ENCODE data around the gene LARP1. TPM values are rescaled to one million over a fixed set of nuclear protein-coding genes. Genes with fewer than 3 reads are reported as not detected.

The LARP1 gene
- total RNA-seq, 3 donors from 2014 or later = 64.0 to 123 (median 73.7) TPM

- no peak for DNase-seq (ENCODE audit: low spot score in 2 of 2)
- H3K27ac ChIP-seq = no peak overlapping the region
- TF ChIP-seq POLR2A (IDR thresholded peaks at IDR 0.05) (no peak), CTCF (IDR thresholded peaks at IDR 0.05) (no peak), POLR2AphosphoS5 (IDR thresholded peaks at IDR 0.05) (no peak)
- H3K36me3 ChIP-seq = no peaks in the 10 kb centered on the region
- peaks cover 6 to 25% of the 10 kb centered on the region in 2 donors for H3K4me1 ChIP-seq
- no peak overlapping the region for H3K4me3 ChIP-seq
- intact Hi-C loops (cut with DNase I; ENCODE audit: low total_unique reads) = no loop called here
- H3K27me3 ChIP-seq = no peaks in the 10 kb centered on the region
- H3K9me3 ChIP-seq = no peaks in the 10 kb centered on the region
Observed at GRCh38 chr5:154768207-154768606, 13.0 kb downstream of the LARP1 start.

- no peak for TF ChIP-seq POLR2A (IDR thresholded peaks at IDR 0.05)
- TF ChIP-seq POLR2AphosphoS5 (IDR thresholded peaks at IDR 0.05) = no peak
- no peak for TF ChIP-seq CTCF (IDR thresholded peaks at IDR 0.05)
- Histone ChIP-seq H3K27ac (peak overlapping the region; percentile 73 to 82), H3K4me3 (no peak overlapping the region), H3K27me3 (no peaks in the 10 kb centered on the region), H3K9me3 (no peaks in the 10 kb centered on the region), H3K36me3 (no peaks in the 10 kb centered on the region), H3K4me1 (peaks cover 6 to 25% of the 10 kb centered on the region in 2 donors)
- DNase-seq (ENCODE audit: low spot score in 2 of 2) = no peak
- intact Hi-C loops (cut with DNase I; ENCODE audit: low total_unique reads) = no loop called here
Observed at GRCh38 chr5:154770111-154770510, 14.9 kb downstream of the LARP1 start.

GRCh38 chr5:154771383-154771901 lies 16.3 kb downstream of the LARP1 start:
- intact Hi-C loops (cut with DNase I; ENCODE audit: low total_unique reads) = no loop called here
- no peaks in the 10 kb centered on the region for H3K36me3 ChIP-seq
- TF ChIP-seq CTCF (IDR thresholded peaks at IDR 0.05) (no peak), POLR2AphosphoS5 (IDR thresholded peaks at IDR 0.05) (no peak), POLR2A (IDR thresholded peaks at IDR 0.05) (no peak)
- peaks cover 6 to 25% of the 10 kb centered on the region in 2 donors for H3K4me1 ChIP-seq
- H3K9me3 ChIP-seq = no peaks in the 10 kb centered on the region
- H3K27me3 ChIP-seq = no peaks in the 10 kb centered on the region
- DNase-seq (ENCODE audit: low spot score in 2 of 2) = peak in 1 of 2 donors; percentile 52
- H3K27ac ChIP-seq = peak overlapping the region; percentile 82 to 85
- H3K4me3 ChIP-seq = peak overlapping the region in 2 of 3 donors; percentile 8 to 52

- H3K36me3 ChIP-seq = no peaks in the 10 kb centered on the region
- TF ChIP-seq CTCF (IDR thresholded peaks at IDR 0.05) (no peak), POLR2AphosphoS5 (IDR thresholded peaks at IDR 0.05) (no peak), POLR2A (IDR thresholded peaks at IDR 0.05) (no peak)
- peaks cover 6 to 25% of the 10 kb centered on the region in 2 donors for H3K4me1 ChIP-seq
- no peaks in the 10 kb centered on the region for H3K9me3 ChIP-seq
- H3K4me3 ChIP-seq = no peak overlapping the region
- H3K27me3 ChIP-seq = no peaks in the 10 kb centered on the region
- intact Hi-C loops (cut with DNase I; ENCODE audit: low total_unique reads) = no loop called here
- DNase-seq (ENCODE audit: low spot score in 2 of 2) = no peak
- H3K27ac ChIP-seq = no peak overlapping the region
Observed at GRCh38 chr5:154773326-154773725, 18.1 kb downstream of the LARP1 start.

GRCh38 chr5:154776167-154776566 lies 21.0 kb downstream of the LARP1 start:
- Histone ChIP-seq H3K4me1 (peaks cover 2 to 5% of the 10 kb centered on the region in 2 donors), H3K27ac (no peak overlapping the region), H3K4me3 (no peak overlapping the region), H3K9me3 (no peaks in the 10 kb centered on the region), H3K27me3 (no peaks in the 10 kb centered on the region), H3K36me3 (no peaks in the 10 kb centered on the region)
- no peak for DNase-seq (ENCODE audit: low spot score in 2 of 2)
- TF ChIP-seq CTCF (IDR thresholded peaks at IDR 0.05) (no peak), POLR2AphosphoS5 (IDR thresholded peaks at IDR 0.05) (no peak), POLR2A (IDR thresholded peaks at IDR 0.05) (no peak)
- intact Hi-C loops (cut with DNase I; ENCODE audit: low total_unique reads) = no loop called here
